ENCODE results near the gene CDH26. TPM values are rescaled to one million over a fixed set of nuclear protein-coding genes. Genes with fewer than 3 reads are reported as not detected.

Gene CDH26
- total RNA-seq, 1 experiment from 2014 or later = 1.1 TPM

DNA sequence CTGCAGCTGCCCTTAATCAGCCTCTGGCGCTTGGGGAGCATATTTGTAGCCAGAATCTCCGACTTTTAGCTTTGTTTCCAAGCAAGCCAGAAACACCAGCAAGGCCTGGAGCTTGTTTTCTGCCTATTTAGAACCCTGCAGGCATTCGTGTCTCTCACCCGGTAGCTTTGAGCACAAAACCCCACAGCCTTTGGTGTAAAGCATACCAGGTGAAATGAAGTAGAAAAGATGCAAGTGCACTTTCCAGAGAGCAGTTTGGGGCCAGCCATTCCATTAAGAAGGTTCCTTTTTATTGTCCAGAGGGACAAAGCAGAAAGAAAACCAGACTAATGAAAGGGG lies 17.3 kb upstream of the CDH26 start:
- Mint-ChIP-seq H3K27me3 (ENCODE audit: unreplicated experiment) (no peaks in the 10 kb centered on the region), H3K36me3 (ENCODE audit: insufficient read depth, unreplicated experiment) (peaks cover 47% of the 10 kb centered on the region), H3K27ac (ENCODE audit: unreplicated experiment) (peak overlapping the region; percentile 95), H3K4me1 (ENCODE audit: low read depth, unreplicated experiment) (peaks cover 32% of the 10 kb centered on the region), H3K4me3 (ENCODE audit: low read depth, unreplicated experiment) (peak overlapping the region; percentile 92), H3K9me3 (ENCODE audit: low read depth, unreplicated experiment) (no peaks in the 10 kb centered on the region)
- BruUV-seq (replicated peaks) = TSS peak; percentile 41
- CTCF ChIA-PET = interaction anchor here (1.1 to 2.9 kb wide), 6 partner anchors 14 to 109 kb away, joined by 4 to 16 read pairs (median 4); no protein-coding TSS in a partner anchor
- DNase-seq = no peak
- TF ChIP-seq, protein P1, sequence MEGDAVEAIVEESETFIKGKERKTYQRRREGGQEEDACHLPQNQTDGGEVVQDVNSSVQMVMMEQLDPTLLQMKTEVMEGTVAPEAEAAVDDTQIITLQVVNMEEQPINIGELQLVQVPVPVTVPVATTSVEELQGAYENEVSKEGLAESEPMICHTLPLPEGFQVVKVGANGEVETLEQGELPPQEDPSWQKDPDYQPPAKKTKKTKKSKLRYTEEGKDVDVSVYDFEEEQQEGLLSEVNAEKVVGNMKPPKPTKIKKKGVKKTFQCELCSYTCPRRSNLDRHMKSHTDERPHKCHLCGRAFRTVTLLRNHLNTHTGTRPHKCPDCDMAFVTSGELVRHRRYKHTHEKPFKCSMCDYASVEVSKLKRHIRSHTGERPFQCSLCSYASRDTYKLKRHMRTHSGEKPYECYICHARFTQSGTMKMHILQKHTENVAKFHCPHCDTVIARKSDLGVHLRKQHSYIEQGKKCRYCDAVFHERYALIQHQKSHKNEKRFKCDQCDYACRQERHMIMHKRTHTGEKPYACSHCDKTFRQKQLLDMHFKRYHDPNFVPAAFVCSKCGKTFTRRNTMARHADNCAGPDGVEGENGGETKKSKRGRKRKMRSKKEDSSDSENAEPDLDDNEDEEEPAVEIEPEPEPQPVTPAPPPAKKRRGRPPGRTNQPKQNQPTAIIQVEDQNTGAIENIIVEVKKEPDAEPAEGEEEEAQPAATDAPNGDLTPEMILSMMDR (IDR thresholded peaks at IDR 0.05; ENCODE audit: unreplicated experiment) = no peak
- intact Hi-C loops (cut with micrococcal nuclease; ENCODE audit: unreplicated experiment) = loop anchor here (10.0 kb wide), 2 partner anchors 1284 to 1954 kb away; no protein-coding TSS in a partner anchor

DNA sequence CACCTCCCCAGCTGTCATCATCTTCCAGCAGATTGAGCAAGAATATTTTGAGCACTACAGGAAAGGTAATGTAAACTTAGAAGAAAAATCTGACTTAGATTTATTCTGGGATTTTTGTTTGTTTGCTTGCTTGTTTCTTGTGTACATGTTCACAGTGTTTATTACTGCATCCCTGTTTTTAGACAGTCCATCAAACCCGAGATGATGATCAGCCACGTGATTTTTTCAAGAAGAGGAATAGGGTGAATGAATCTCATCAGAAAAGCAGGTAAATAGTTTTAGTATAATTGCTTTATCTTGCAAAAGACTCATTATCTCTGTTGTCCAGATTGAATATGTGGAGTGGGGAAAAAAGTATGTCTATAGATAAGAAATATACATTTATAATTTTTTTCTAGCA lies 16.0 kb upstream of the CDH26 start:
- CTCF ChIA-PET = no interaction called here
- intact Hi-C loops (cut with micrococcal nuclease; ENCODE audit: unreplicated experiment) = loop anchor here (10.0 kb wide), 2 partner anchors 1283 to 1953 kb away; no protein-coding TSS in a partner anchor
- BruUV-seq (replicated peaks) = no TSS peak
- no peaks in the 10 kb centered on the region for H3K9me3 Mint-ChIP-seq (ENCODE audit: low read depth, unreplicated experiment)
- TF ChIP-seq, protein P1 (IDR thresholded peaks at IDR 0.05; ENCODE audit: unreplicated experiment) = no peak
- no peak for DNase-seq
- H3K36me3 Mint-ChIP-seq (ENCODE audit: insufficient read depth, unreplicated experiment) = peaks cover 52% of the 10 kb centered on the region
- H3K4me1 Mint-ChIP-seq (ENCODE audit: low read depth, unreplicated experiment) = peaks cover 25% of the 10 kb centered on the region
- no peak overlapping the region for H3K4me3 Mint-ChIP-seq (ENCODE audit: low read depth, unreplicated experiment)
- H3K27me3 Mint-ChIP-seq (ENCODE audit: unreplicated experiment) = no peaks in the 10 kb centered on the region
- peak overlapping the region; percentile 95 for H3K27ac Mint-ChIP-seq (ENCODE audit: unreplicated experiment)

DNA sequence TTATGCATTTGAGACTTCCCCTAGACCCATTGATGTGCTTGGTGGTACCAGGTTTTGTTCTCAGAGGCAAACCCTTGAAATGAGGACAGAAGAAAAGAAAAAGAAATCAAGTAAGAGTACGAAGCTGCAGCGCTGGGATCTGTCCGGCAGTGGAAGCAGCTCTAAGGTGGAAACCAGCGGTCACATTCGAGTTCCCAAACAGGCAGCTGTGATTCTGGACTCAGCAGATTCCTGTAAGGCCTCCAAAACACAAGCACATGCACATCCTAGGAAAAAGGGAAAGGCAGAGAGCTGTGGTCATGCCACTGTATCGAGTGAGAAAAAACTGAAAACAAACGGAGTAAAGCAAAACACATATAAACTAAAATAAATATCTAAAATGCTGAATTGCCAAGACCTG lies 13.5 kb upstream of the CDH26 start:
- H3K4me1 Mint-ChIP-seq (ENCODE audit: low read depth, unreplicated experiment) = peaks cover 27% of the 10 kb centered on the region
- H3K9me3 Mint-ChIP-seq (ENCODE audit: low read depth, unreplicated experiment) = no peaks in the 10 kb centered on the region
- H3K36me3 Mint-ChIP-seq (ENCODE audit: insufficient read depth, unreplicated experiment) = peaks cover 35% of the 10 kb centered on the region
- intact Hi-C loops (cut with micrococcal nuclease; ENCODE audit: unreplicated experiment) = loop anchor here (10.0 kb wide), 2 partner anchors 1280 to 1950 kb away; no protein-coding TSS in a partner anchor
- TF ChIP-seq, protein P1 (IDR thresholded peaks at IDR 0.05; ENCODE audit: unreplicated experiment) = no peak
- no peak overlapping the region for H3K4me3 Mint-ChIP-seq (ENCODE audit: low read depth, unreplicated experiment)
- no peak overlapping the region for H3K27ac Mint-ChIP-seq (ENCODE audit: unreplicated experiment)
- no TSS peak for BruUV-seq (replicated peaks)
- CTCF ChIA-PET = interaction anchor here (1.1 kb wide), 1 partner anchor 11 kb away, joined by 4 read pairs; the partner anchor contains the start of gene SYCP2
- H3K27me3 Mint-ChIP-seq (ENCODE audit: unreplicated experiment) = no peaks in the 10 kb centered on the region
- DNase-seq = no peak

DNA sequence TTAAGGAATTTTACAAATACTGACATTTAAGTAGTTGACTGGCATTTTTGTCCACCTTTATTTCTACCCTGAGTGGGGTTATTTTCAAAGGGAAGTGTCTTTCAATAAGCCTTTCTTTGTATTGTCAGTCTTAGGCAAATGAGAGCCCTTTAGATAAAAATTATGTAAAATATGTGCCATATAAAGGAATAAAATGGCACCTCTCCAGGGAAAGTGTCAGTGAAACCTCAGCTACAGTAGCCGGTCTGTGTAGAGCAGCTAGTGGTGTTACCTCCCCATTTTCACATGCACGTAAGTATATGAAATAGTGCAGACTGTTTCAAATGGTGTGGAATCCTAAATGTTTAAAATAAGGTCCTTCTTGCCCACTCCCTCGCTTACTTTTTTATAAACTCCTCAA lies 13.0 kb upstream of the CDH26 start:
- Mint-ChIP-seq H3K4me3 (ENCODE audit: low read depth, unreplicated experiment) (no peak overlapping the region), H3K9me3 (ENCODE audit: low read depth, unreplicated experiment) (no peaks in the 10 kb centered on the region), H3K4me1 (ENCODE audit: low read depth, unreplicated experiment) (peaks cover 27% of the 10 kb centered on the region), H3K27ac (ENCODE audit: unreplicated experiment) (no peak overlapping the region), H3K36me3 (ENCODE audit: insufficient read depth, unreplicated experiment) (peaks cover 30% of the 10 kb centered on the region), H3K27me3 (ENCODE audit: unreplicated experiment) (no peaks in the 10 kb centered on the region)
- CTCF ChIA-PET = interaction anchor here (1.1 kb wide), 1 partner anchor 11 kb away, joined by 4 read pairs; the partner anchor contains the start of gene SYCP2
- TF ChIP-seq, protein P1 (IDR thresholded peaks at IDR 0.05; ENCODE audit: unreplicated experiment) = no peak
- no peak for DNase-seq
- BruUV-seq (replicated peaks) = no TSS peak
- intact Hi-C loops (cut with micrococcal nuclease; ENCODE audit: unreplicated experiment) = loop anchor here (10.0 kb wide), 2 partner anchors 1280 to 1950 kb away; no protein-coding TSS in a partner anchor

Data from Calu3 (cell line).